ENCODE results near the gene FABP3.

The FABP3 gene

DNA sequence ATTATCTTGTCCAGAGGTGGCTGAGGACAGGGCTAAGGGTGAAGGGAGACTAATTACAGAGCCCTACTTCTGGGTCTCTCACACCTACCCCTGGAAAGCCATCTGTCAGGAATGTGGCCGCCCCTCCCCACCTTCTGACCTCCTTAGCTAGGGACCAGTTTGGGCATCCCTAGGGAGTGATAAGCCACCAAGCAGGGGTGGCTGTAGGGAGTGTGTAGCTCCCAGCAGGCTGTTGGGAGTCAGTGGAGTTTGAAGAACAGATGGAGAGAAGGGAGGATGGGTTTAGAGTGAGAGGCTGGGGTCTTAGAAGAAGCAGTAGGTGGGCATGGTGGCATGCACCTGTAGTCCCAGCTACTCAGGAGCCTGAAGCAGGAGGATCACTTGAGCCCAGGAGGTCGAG, 39.3 kb upstream of the FABP3 start:
- no peak for DNase-seq (ENCODE audit: low read depth)
- Histone ChIP-seq H3K4me1 (ENCODE audit: control insufficient read depth, insufficient read depth, low read length) (peaks cover 36% of the 10 kb centered on the region), H3K36me3 (ENCODE audit: control insufficient read depth, insufficient read depth, low read length, severe bottlenecking) (no peaks in the 10 kb centered on the region), H3K27me3 (replicated peaks; ENCODE audit: control insufficient read depth, insufficient read depth, low read length) (peaks cover 2% of the 10 kb centered on the region), H3K4me3 (ENCODE audit: low read length) (no peak overlapping the region), H3K9me3 (ENCODE audit: control insufficient read depth, low read length) (no peaks in the 10 kb centered on the region), H3K9ac (ENCODE audit: low read length) (no peak overlapping the region)

- H3K9me3 ChIP-seq (ENCODE audit: control insufficient read depth, low read length): no peaks in the 10 kb centered on the region
- no peak for DNase-seq (ENCODE audit: low read depth)
- H3K4me1 ChIP-seq (ENCODE audit: control insufficient read depth, insufficient read depth, low read length): peaks cover 32% of the 10 kb centered on the region
- H3K4me3 ChIP-seq (ENCODE audit: low read length): no peak overlapping the region
- no peaks in the 10 kb centered on the region for H3K36me3 ChIP-seq (ENCODE audit: control insufficient read depth, insufficient read depth, low read length, severe bottlenecking)
- peaks cover 2% of the 10 kb centered on the region for H3K27me3 ChIP-seq (replicated peaks; ENCODE audit: control insufficient read depth, insufficient read depth, low read length)
- H3K9ac ChIP-seq (ENCODE audit: low read length): no peak overlapping the region
These were observed 38.0 kb upstream of the FABP3 start for GRCh38 chr1:31410871-31411270.

- Histone ChIP-seq H3K36me3 (ENCODE audit: control insufficient read depth, insufficient read depth, low read length, severe bottlenecking) (no peaks in the 10 kb centered on the region), H3K27me3 (replicated peaks; ENCODE audit: control insufficient read depth, insufficient read depth, low read length) (peaks cover 2% of the 10 kb centered on the region), H3K9me3 (ENCODE audit: control insufficient read depth, low read length) (no peaks in the 10 kb centered on the region), H3K4me1 (ENCODE audit: control insufficient read depth, insufficient read depth, low read length) (peaks cover 32% of the 10 kb centered on the region), H3K4me3 (ENCODE audit: low read length) (no peak overlapping the region), H3K9ac (ENCODE audit: low read length) (peak overlapping the region; percentile 11)
- DNase-seq (ENCODE audit: low read depth): peak; percentile 27
These were observed 37.3 kb upstream of the FABP3 start for GRCh38 chr1:31409946-31410858.

- Histone ChIP-seq H3K36me3 (ENCODE audit: control insufficient read depth, insufficient read depth, low read length, severe bottlenecking) (no peaks in the 10 kb centered on the region), H3K9ac (ENCODE audit: low read length) (no peak overlapping the region), H3K27me3 (replicated peaks; ENCODE audit: control insufficient read depth, insufficient read depth, low read length) (peaks cover 2% of the 10 kb centered on the region), H3K4me1 (ENCODE audit: control insufficient read depth, insufficient read depth, low read length) (peaks cover 25% of the 10 kb centered on the region), H3K9me3 (ENCODE audit: control insufficient read depth, low read length) (no peaks in the 10 kb centered on the region), H3K4me3 (ENCODE audit: low read length) (no peak overlapping the region)
- no peak for DNase-seq (ENCODE audit: low read depth)
These were observed 36.0 kb upstream of the FABP3 start for GRCh38 chr1:31408788-31409318.

- no peak for DNase-seq (ENCODE audit: low read depth)
- peaks cover 21% of the 10 kb centered on the region for H3K4me1 ChIP-seq (ENCODE audit: control insufficient read depth, insufficient read depth, low read length)
- H3K27me3 ChIP-seq (replicated peaks; ENCODE audit: control insufficient read depth, insufficient read depth, low read length): peaks cover 2% of the 10 kb centered on the region
- no peak overlapping the region for H3K4me3 ChIP-seq (ENCODE audit: low read length)
- H3K36me3 ChIP-seq (ENCODE audit: control insufficient read depth, insufficient read depth, low read length, severe bottlenecking): no peaks in the 10 kb centered on the region
- no peaks in the 10 kb centered on the region for H3K9me3 ChIP-seq (ENCODE audit: control insufficient read depth, low read length)
- no peak overlapping the region for H3K9ac ChIP-seq (ENCODE audit: low read length)
These were observed 34.3 kb upstream of the FABP3 start for GRCh38 chr1:31407029-31407626.

DNA sequence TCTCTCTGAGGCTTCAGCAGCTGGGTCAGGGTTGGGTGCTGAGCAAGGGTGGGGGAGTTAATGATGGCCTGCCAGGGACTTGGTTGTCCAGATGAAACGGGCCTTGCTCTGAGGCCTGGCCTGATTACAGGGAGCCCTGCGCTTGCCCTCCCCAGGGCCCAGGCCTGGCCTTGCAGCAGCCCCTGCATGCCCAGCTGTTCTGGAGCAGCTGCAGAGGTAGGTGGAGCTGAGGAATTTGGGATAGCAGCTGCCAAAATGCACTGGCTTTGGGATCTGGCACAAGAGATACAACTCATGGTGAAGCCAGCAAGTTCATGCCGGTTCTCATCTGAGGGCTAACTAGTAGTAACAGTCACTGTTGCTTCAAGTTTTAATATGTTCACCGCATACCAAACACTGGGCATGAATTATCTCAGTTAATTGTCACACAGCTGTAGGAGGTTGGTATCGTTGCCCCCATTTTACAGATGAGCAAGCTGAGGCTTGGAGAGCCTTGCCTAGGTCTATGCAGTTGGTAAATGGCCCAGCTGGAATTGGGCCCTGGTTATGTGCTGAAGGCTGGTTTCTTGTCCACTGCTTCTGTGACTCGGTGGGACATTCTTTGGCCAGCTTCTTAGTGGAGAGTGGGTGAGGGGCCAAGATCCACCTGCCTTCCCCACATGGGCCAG, 32.8 kb upstream of the FABP3 start:
- Histone ChIP-seq H3K27me3 (replicated peaks; ENCODE audit: control insufficient read depth, insufficient read depth, low read length) (peaks cover 2% of the 10 kb centered on the region), H3K36me3 (ENCODE audit: control insufficient read depth, insufficient read depth, low read length, severe bottlenecking) (no peaks in the 10 kb centered on the region), H3K9me3 (ENCODE audit: control insufficient read depth, low read length) (no peaks in the 10 kb centered on the region), H3K9ac (ENCODE audit: low read length) (no peak overlapping the region), H3K4me1 (ENCODE audit: control insufficient read depth, insufficient read depth, low read length) (peaks cover 14% of the 10 kb centered on the region), H3K4me3 (ENCODE audit: low read length) (no peak overlapping the region)
- DNase-seq (ENCODE audit: low read depth): no peak

DNA sequence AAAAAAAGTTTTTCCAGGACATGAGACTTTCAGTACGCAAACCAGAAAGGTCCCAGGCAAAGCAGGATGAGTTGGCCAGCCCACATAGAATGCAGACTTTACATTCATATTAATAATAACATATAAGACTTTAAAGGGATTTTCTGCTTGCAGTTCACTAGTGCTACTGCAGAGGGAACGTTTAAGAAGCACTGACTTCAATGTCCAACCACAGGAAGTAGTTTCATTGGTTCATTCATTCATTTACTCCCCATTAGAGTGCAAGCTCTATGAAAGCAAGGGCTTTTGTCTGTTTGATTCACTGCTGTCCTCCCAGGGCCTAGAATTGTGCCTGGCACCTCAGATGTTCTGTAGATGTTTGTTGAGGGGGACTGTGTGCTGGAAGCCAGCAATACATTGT, 28.4 kb upstream of the FABP3 start:
- Histone ChIP-seq H3K27me3 (replicated peaks; ENCODE audit: control insufficient read depth, insufficient read depth, low read length) (no peaks in the 10 kb centered on the region), H3K9me3 (ENCODE audit: control insufficient read depth, low read length) (no peaks in the 10 kb centered on the region), H3K9ac (ENCODE audit: low read length) (no peak overlapping the region), H3K36me3 (ENCODE audit: control insufficient read depth, insufficient read depth, low read length, severe bottlenecking) (no peaks in the 10 kb centered on the region), H3K4me1 (ENCODE audit: control insufficient read depth, insufficient read depth, low read length) (peaks cover 18% of the 10 kb centered on the region), H3K4me3 (ENCODE audit: low read length) (no peak overlapping the region)
- peak; percentile 14 for DNase-seq (ENCODE audit: low read depth)

DNA sequence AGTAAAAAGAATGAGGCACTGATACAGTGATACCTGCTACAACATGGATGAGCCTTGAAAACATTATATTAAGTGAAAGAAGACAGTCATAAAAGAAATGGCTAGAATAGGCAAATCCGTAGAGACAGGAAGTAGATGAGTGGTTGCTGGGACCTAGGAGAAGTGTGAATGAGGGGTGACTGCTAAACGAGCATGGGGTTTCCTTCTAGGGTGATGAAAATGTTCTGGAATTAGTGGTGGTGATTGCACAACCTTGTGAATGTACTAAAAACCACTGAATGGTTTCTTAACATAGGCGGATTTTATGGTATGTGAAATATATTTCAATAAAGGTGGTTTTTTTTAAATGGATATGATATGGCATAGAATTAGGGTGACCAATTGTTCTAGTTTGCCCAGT, 27.5 kb upstream of the FABP3 start:
- no peak overlapping the region for H3K9ac ChIP-seq (ENCODE audit: low read length)
- no peaks in the 10 kb centered on the region for H3K36me3 ChIP-seq (ENCODE audit: control insufficient read depth, insufficient read depth, low read length, severe bottlenecking)
- peaks cover 18% of the 10 kb centered on the region for H3K4me1 ChIP-seq (ENCODE audit: control insufficient read depth, insufficient read depth, low read length)
- peak; percentile 63 for DNase-seq (ENCODE audit: low read depth)
- H3K27me3 ChIP-seq (replicated peaks; ENCODE audit: control insufficient read depth, insufficient read depth, low read length): no peaks in the 10 kb centered on the region
- no peak overlapping the region for H3K4me3 ChIP-seq (ENCODE audit: low read length)
- no peaks in the 10 kb centered on the region for H3K9me3 ChIP-seq (ENCODE audit: control insufficient read depth, low read length)

DNA sequence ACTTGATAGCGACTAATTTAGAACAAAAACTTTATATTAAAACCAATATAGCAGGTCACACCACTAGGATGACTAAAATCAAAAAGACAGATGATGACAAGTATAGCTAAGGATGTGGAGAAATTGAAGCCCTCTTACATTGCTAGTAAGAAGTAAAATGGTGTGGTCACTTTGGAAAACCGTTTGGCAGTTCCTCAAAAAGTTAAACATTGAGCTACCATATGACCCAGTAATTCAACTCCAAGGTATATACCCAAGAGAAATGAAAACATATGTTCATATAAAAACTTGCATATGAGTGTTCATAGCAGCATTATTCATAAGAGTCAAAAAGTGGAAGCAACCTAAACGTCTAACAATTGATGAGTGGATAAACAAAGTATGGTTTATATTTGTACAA, 27.1 kb upstream of the FABP3 start:
- Histone ChIP-seq H3K9ac (ENCODE audit: low read length) (no peak overlapping the region), H3K4me1 (ENCODE audit: control insufficient read depth, insufficient read depth, low read length) (peaks cover 18% of the 10 kb centered on the region), H3K36me3 (ENCODE audit: control insufficient read depth, insufficient read depth, low read length, severe bottlenecking) (no peaks in the 10 kb centered on the region), H3K4me3 (ENCODE audit: low read length) (no peak overlapping the region), H3K27me3 (replicated peaks; ENCODE audit: control insufficient read depth, insufficient read depth, low read length) (peaks cover under 1% of the 10 kb centered on the region), H3K9me3 (ENCODE audit: control insufficient read depth, low read length) (no peaks in the 10 kb centered on the region)
- DNase-seq (ENCODE audit: low read depth): no peak

DNA sequence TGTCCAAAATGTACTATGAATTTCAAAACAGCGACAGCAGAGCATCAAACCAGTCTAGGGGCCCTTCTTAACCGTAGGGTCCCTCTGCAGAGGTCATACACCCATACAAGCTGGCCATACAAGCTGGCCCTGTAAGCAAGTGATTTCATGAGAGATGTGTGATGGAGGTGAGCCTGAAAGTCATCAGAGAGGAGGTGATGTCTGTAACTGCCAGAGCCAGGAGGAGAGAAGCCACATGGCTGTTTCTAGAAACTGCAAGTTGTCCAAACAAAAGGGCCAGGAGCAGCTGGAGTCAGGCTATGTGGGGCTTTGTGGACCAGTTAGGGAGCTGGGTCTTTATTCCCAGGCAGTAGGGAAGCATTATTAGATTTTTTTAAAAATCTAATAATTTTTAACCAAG, 25.4 kb upstream of the FABP3 start:
- DNase-seq (ENCODE audit: low read depth): no peak
- Histone ChIP-seq H3K9ac (ENCODE audit: low read length) (no peak overlapping the region), H3K36me3 (ENCODE audit: control insufficient read depth, insufficient read depth, low read length, severe bottlenecking) (no peaks in the 10 kb centered on the region)

More for the DNA sequence above, 25.4 kb upstream of the FABP3 start:
- Histone ChIP-seq H3K9me3 (ENCODE audit: control insufficient read depth, low read length) (no peaks in the 10 kb centered on the region), H3K4me1 (ENCODE audit: control insufficient read depth, insufficient read depth, low read length) (peaks cover 23% of the 10 kb centered on the region), H3K4me3 (ENCODE audit: low read length) (no peak overlapping the region), H3K27me3 (replicated peaks; ENCODE audit: control insufficient read depth, insufficient read depth, low read length) (peaks cover 3% of the 10 kb centered on the region)

Data from adipocyte (in vitro differentiated cells).